SK-N-MC (cell line): Measurements from ENCODE around the gene GALK2.

Experiments used
- DNase-seq: peaks from one replicate; pipeline ENCODE4 v3.0.0-alpha.2; 2011; ENCODE audit warnings: low read depth, low spot score
- H3K27ac ChIP-seq: fragments of 200-600 bp; sonication (generic); 2 replicates; pipeline ENCODE4 v1.5.1; 2016; ENCODE audit warnings: mixed run types
- H3K36me3 ChIP-seq: fragments of 200-600 bp; sonication (generic); 2 replicates; pipeline ENCODE4 v1.6.1; 2017; ENCODE audit warnings: antibody characterized with exemption, low read length, mixed read lengths; ENCODE audit not compliant: insufficient read depth
- H3K4me3 ChIP-seq: fragments of 200-600 bp; sonication (generic); 2 replicates; pipeline ENCODE4 v1.5.1; 2016
- H3K9ac ChIP-seq: fragments of 200-600 bp; sonication (generic); 2 replicates; pipeline ENCODE4 v1.8.0; 2017; ENCODE audit warnings: mixed run types, mixed read lengths; ENCODE audit not compliant: insufficient read length
- H3K9me3 ChIP-seq: fragments of 200-600 bp; sonication (generic); 2 replicates; pipeline ENCODE4 v1.6.1; 2017; ENCODE audit warnings: low read depth, mild to moderate bottlenecking, antibody characterized with exemption, low read length, moderate library complexity, mixed read lengths
- EZH2 ChIP-seq: fragments of 200-600 bp; sonication (generic); IDR thresholded peaks from one replicate; pipeline ENCODE4 v1.6.1; 2017; ENCODE audit warnings: antibody characterized with exemption
- FOXP2 ChIP-seq: optimal IDR thresholded peaks from 2 replicates; pipeline ENCODE3; 2011; ENCODE audit warnings: mild to moderate bottlenecking, moderate library complexity; ENCODE audit not compliant: insufficient read depth; ENCODE audit errors: extremely low read length, control extremely low read depth
- POLR2AphosphoS5 ChIP-seq: IDR thresholded peaks from 2 replicates; pipeline ENCODE4 v1.6.1; 2012; ENCODE audit warnings: mild to moderate bottlenecking, low read depth, low read length, borderline replicate concordance

The GALK2 gene

DNA sequence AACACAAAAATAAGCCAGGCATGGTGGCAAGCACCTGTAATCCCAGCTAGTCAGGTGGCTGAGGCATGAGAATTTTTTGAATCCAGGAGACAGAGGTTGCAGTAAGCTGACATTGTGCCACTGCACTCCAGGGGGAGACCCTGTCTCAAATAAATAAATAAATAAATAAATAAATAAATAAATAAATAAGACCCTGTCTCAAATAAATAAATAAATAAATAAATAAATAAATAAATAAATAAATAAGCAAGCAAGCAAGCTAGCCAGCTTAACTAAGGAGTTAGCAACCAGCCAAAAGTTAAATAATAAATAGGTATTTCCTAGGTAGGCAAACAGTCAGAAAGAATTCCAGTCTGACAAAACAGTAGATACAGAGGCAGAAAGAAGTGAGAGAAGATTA, 123.9 kb downstream of the GALK2 start:
- no peak for DNase-seq
- no peak overlapping the region for H3K27ac ChIP-seq
- no peak overlapping the region for H3K9ac ChIP-seq
- TF ChIP-seq POLR2AphosphoS5: no peak
- TF ChIP-seq FOXP2: no peak
- no peak for TF ChIP-seq EZH2
- H3K4me3 ChIP-seq: no peak overlapping the region
- H3K36me3 ChIP-seq: peaks cover 3% of the 10 kb centered on the region; the same call in 1 of the 2 replicates
- no peaks in the 10 kb centered on the region for H3K9me3 ChIP-seq

DNA sequence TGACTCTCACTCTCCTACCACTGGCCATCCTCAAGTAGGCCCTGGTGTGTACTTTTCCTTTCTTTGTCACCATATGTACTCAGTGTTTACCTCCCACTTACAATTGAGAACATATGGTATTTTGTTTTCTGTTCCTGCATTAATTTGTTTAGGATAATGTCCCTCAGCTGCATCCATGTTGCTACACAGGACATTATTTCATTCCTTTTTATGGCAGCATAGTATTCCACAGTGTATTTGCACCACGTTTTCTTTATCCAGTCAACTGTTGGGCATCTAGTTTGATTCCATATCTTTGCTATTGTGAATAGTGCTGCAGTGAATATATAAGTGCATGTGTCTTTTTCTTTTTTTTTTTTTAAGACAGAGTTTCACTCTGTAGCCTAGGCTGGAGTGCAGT, 126.2 kb downstream of the GALK2 start:
- no peaks in the 10 kb centered on the region for H3K9me3 ChIP-seq
- TF ChIP-seq EZH2: no peak
- no peak for TF ChIP-seq FOXP2
- no peak for TF ChIP-seq POLR2AphosphoS5
- no peak overlapping the region for H3K9ac ChIP-seq
- H3K4me3 ChIP-seq: no peak overlapping the region
- H3K36me3 ChIP-seq: peaks cover 3% of the 10 kb centered on the region; the same call in 1 of the 2 replicates
- no peak for DNase-seq
- no peak overlapping the region for H3K27ac ChIP-seq

DNA sequence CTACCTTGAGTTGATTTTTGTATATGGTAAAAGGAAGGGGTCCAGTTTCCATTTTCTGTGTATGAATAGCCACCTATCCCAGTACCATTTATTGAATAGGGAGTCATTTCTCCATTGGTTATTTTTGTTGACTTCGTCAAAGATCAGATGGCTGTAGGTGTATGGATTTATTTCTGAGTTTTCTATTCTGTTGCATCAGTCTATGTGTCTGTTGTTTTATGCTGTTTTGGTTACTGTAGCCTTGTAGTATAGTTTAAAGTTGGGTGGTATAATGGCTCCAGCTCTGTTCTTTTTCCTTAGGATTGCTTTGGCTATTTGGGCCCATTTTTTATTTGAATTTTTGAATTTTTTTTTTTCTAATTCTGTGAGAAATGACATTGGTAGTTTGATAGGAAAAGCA, 127.5 kb downstream of the GALK2 start:
- H3K36me3 ChIP-seq: no peaks in the 10 kb centered on the region; the same call in 1 of the 2 replicates
- no peak for TF ChIP-seq FOXP2
- no peak for TF ChIP-seq EZH2
- TF ChIP-seq POLR2AphosphoS5: no peak
- DNase-seq: no peak
- no peak overlapping the region for H3K4me3 ChIP-seq
- no peak overlapping the region for H3K9ac ChIP-seq
- no peaks in the 10 kb centered on the region for H3K9me3 ChIP-seq
- no peak overlapping the region for H3K27ac ChIP-seq

- no peak for DNase-seq
- Histone ChIP-seq H3K9me3 (no peaks in the 10 kb centered on the region), H3K36me3 (peaks cover 5% of the 10 kb centered on the region; the same call in 1 of the 2 replicates), H3K4me3 (no peak overlapping the region), H3K27ac (no peak overlapping the region), H3K9ac (no peak overlapping the region)
- TF ChIP-seq EZH2 (no peak), FOXP2 (no peak), POLR2AphosphoS5 (no peak)
Observed at GRCh38 chr15:49300856-49301255, 130.8 kb downstream of the GALK2 start.

- Histone ChIP-seq H3K27ac (no peak overlapping the region), H3K4me3 (no peak overlapping the region), H3K36me3 (peaks cover 5% of the 10 kb centered on the region; the same call in 1 of the 2 replicates), H3K9ac (no peak overlapping the region), H3K9me3 (no peaks in the 10 kb centered on the region)
- TF ChIP-seq EZH2 (no peak), FOXP2 (no peak), POLR2AphosphoS5 (no peak)
- DNase-seq: no peak
Observed at GRCh38 chr15:49301562-49301961, 131.5 kb downstream of the GALK2 start.

DNA sequence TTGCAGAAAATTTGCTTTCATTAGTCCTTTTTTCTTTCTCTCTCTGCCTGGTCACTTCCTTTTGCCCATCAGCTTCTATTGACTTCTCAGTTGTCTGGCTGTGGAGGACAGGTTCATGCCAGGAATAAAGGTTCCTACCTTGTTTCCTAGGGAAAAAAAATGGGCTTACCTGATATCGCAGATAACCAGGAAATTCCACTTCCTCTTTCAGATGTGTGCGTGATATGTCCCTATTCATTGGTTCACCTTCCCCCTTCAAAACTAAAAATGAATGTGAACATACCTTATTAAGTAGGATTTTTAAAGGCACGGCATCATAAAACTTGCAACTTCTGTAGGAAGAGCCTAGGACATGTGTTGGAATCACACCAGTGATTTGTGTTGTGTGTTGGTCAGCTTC, 133.0 kb downstream of the GALK2 start:
- H3K36me3 ChIP-seq: peaks cover 5% of the 10 kb centered on the region; the same call in 1 of the 2 replicates
- H3K9me3 ChIP-seq: no peaks in the 10 kb centered on the region
- no peak for TF ChIP-seq POLR2AphosphoS5
- TF ChIP-seq FOXP2: no peak
- no peak for TF ChIP-seq EZH2
- no peak for DNase-seq
- no peak overlapping the region for H3K27ac ChIP-seq
- H3K4me3 ChIP-seq: no peak overlapping the region
- no peak overlapping the region for H3K9ac ChIP-seq

DNA sequence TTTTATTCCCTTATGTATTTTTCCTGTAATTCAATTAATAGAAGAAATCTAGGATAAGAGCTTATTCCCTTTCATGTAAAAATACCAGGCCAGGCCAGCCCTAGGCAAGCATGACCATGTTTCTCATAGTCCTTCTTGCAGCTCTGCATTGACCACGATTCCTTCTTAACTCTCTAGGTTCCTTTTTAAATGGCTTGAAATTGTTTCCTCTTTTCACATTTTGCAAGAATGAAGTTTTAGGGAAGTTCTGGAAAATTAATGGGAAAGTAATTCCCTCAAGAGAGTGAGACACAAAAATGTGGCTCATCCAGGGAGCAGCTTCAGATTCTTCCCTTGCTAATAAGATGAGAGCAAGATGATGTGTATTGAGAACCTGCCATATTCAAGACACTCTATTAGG, 136.5 kb downstream of the GALK2 start:
- no peak overlapping the region for H3K4me3 ChIP-seq
- H3K9me3 ChIP-seq: no peaks in the 10 kb centered on the region
- TF ChIP-seq FOXP2: no peak
- no peak overlapping the region for H3K9ac ChIP-seq
- DNase-seq: no peak
- H3K27ac ChIP-seq: no peak overlapping the region
- peaks cover 5% of the 10 kb centered on the region; the same call in 1 of the 2 replicates for H3K36me3 ChIP-seq

DNA sequence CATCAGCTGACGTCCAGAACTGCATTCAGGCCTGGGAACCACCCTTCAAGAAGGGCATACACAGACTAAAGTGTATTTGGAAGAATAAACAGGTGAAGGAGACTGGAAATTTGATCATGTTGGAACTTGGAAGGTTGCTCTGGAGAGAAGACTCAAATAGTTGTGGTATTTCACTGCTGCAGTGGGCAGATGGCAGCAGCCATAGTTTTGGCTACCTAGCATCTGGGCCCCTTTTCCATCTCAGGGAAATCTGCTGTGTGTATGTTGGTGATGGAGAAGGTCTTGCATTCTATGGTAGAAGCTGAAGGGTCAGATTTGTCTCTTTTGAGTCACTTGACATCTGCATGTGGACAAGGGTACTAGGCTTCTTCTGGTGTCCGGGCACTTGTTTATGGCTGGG, 138.6 kb downstream of the GALK2 start:
- peaks cover 5% of the 10 kb centered on the region; the same call in 1 of the 2 replicates for H3K36me3 ChIP-seq
- no peak overlapping the region for H3K9ac ChIP-seq
- no peak overlapping the region for H3K4me3 ChIP-seq
- no peak overlapping the region for H3K27ac ChIP-seq
- no peaks in the 10 kb centered on the region for H3K9me3 ChIP-seq
- TF ChIP-seq EZH2: no peak
- TF ChIP-seq POLR2AphosphoS5: no peak
- no peak for TF ChIP-seq FOXP2
- no peak for DNase-seq

GRCh38 chr15:49309889-49310288, 139.8 kb downstream of the GALK2 start:
- no peak for DNase-seq

DNA sequence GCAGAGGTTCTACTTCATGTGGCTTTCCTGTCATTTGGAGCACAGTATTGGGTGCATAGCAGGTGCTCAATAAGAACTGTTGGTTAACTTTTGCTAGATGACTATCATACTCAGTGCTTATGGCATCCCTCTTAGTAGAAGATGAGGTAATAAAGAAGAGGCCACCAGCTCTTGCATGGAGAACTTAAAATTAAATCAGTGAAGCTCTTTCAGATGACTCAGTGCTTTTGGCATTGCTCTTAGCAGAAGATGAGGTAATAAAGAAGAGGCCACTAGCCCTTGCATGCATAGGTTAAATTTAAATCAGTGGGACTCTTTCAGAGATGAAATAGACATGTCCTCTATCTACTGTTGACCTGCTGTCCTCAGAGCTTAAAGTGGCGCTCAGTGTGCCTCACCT, 143.6 kb downstream of the GALK2 start:
- Histone ChIP-seq H3K9ac (no peak overlapping the region), H3K9me3 (no peaks in the 10 kb centered on the region), H3K36me3 (no peaks in the 10 kb centered on the region), H3K4me3 (no peak overlapping the region), H3K27ac (peak overlapping the region; percentile 25; the same call in 1 of the 2 replicates)
- DNase-seq: no peak
- no peak for TF ChIP-seq EZH2
- no peak for TF ChIP-seq POLR2AphosphoS5
- TF ChIP-seq FOXP2: no peak

More at GRCh38 chr15:49309889-49310288, 139.8 kb downstream of the GALK2 start:
- H3K9ac ChIP-seq: no peak overlapping the region
- H3K9me3 ChIP-seq: no peaks in the 10 kb centered on the region
- H3K27ac ChIP-seq: no peak overlapping the region
- no peaks in the 10 kb centered on the region for H3K36me3 ChIP-seq
- no peak overlapping the region for H3K4me3 ChIP-seq
- TF ChIP-seq FOXP2 (no peak), EZH2 (no peak), POLR2AphosphoS5 (no peak)
